ENCODE results near the gene STPG3. TPM values are rescaled to one million over a fixed set of nuclear protein-coding genes. Genes with fewer than 3 reads are reported as not detected.

The STPG3 gene
- total and polyA plus RNA-seq, 2 of the 13 experiments (the other 11 are each of a cell fraction or from before 2014, with no cell fraction given), result not detected

GRCh38 chr9:137205126-137206069, 45.7 kb upstream of the STPG3 start, which contains the start of the genes NDOR1 and TMEM203 (continued):
- TF ChIP-seq CREB3 (CRISPR knock-in tag; IDR thresholded peaks at IDR 0.05) (no peak), ZFP90 (CRISPR knock-in tag; IDR thresholded peaks at IDR 0.05; ENCODE audit: borderline replicate concordance) (0 out of 2 replicates have a peak, but pooled peaks have one; percentile 57), ZNF317 (CRISPR knock-in tag; IDR thresholded peaks at IDR 0.05) (no peak), GABPB1 (CRISPR knock-in tag; IDR thresholded peaks at IDR 0.05) (peak; percentile 98), ZC3H4 (CRISPR knock-in tag; IDR thresholded peaks at IDR 0.05; ENCODE audit: borderline replicate concordance) (no peak), STAG1 (CRISPR knock-in tag; IDR thresholded peaks at IDR 0.05) (no peak), ZNF562 (CRISPR knock-in tag; IDR thresholded peaks at IDR 0.05; ENCODE audit: borderline replicate concordance) (no peak), POGK (CRISPR knock-in tag; conservative IDR thresholded peaks at IDR 0.05) (peak; percentile 83), ZBTB44 (CRISPR knock-in tag; IDR thresholded peaks at IDR 0.05) (no peak; the same call in 1 of the 2 replicates), HNRNPL (IDR thresholded peaks at IDR 0.05; ENCODE audit: low read depth, low read length) (0 out of 2 replicates have a peak, but pooled peaks have one; percentile 33), HNF4G (IDR thresholded peaks at IDR 0.05; ENCODE audit: borderline replicate concordance, low read depth, low read length) (peak; percentile 50; the same call in 1 of the 2 replicates), HNF4G (CRISPR knock-in tag; IDR thresholded peaks at IDR 0.05; ENCODE audit: borderline replicate concordance, low read depth) (0 out of 2 replicates have a peak, but pooled peaks have one; percentile 29), KDM1A (CRISPR knock-in tag; IDR thresholded peaks at IDR 0.05) (no peak), ZNF567 (CRISPR knock-in tag; IDR thresholded peaks at IDR 0.05; ENCODE audit: borderline replicate concordance) (no peak; the same call in 1 of the 2 replicates), SMAD1 (CRISPR knock-in tag; IDR thresholded peaks at IDR 0.05; ENCODE audit: borderline replicate concordance, low read depth) (no peak), EP300 (IDR thresholded peaks at IDR 0.05; ENCODE audit: low read depth in 2 of 2, low read length in 2 of 2) (no peak), EP300 (CRISPR knock-in tag; IDR thresholded peaks at IDR 0.05; ENCODE audit: borderline replicate concordance) (no peak)
- TF ChIP-seq, protein P1, sequence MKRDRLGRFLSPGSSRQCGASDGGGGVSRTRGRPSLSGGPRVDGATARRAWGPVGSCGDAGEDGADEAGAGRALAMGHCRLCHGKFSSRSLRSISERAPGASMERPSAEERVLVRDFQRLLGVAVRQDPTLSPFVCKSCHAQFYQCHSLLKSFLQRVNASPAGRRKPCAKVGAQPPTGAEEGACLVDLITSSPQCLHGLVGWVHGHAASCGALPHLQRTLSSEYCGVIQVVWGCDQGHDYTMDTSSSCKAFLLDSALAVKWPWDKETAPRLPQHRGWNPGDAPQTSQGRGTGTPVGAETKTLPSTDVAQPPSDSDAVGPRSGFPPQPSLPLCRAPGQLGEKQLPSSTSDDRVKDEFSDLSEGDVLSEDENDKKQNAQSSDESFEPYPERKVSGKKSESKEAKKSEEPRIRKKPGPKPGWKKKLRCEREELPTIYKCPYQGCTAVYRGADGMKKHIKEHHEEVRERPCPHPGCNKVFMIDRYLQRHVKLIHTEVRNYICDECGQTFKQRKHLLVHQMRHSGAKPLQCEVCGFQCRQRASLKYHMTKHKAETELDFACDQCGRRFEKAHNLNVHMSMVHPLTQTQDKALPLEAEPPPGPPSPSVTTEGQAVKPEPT (CRISPR knock-in tag; IDR thresholded peaks at IDR 0.05; ENCODE audit: low read depth), result 0 out of 2 replicates have a peak, but pooled peaks have one; percentile 43
- TF ChIP-seq, protein P2, sequence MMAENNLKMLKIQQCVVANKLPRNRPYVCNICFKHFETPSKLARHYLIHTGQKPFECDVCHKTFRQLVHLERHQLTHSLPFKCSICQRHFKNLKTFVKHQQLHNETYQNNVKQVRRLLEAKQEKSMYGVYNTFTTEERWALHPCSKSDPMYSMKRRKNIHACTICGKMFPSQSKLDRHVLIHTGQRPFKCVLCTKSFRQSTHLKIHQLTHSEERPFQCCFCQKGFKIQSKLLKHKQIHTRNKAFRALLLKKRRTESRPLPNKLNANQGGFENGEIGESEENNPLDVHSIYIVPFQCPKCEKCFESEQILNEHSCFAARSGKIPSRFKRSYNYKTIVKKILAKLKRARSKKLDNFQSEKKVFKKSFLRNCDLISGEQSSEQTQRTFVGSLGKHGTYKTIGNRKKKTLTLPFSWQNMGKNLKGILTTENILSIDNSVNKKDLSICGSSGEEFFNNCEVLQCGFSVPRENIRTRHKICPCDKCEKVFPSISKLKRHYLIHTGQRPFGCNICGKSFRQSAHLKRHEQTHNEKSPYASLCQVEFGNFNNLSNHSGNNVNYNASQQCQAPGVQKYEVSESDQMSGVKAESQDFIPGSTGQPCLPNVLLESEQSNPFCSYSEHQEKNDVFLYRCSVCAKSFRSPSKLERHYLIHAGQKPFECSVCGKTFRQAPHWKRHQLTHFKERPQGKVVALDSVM (CRISPR knock-in tag; IDR thresholded peaks at IDR 0.05), result no peak

Measured in HepG2 (cell line).